Colonic mucosa (tissue), 4 donors: ENCODE measurements around the gene SARDH. TPM values are rescaled to one million over a fixed set of nuclear protein-coding genes. Genes with fewer than 3 reads are reported as not detected.
A peak's percentile ranks its signal among the peaks of the same experiment; 100 is the strongest.

Source experiments
- DNase-seq: peaks from one replicate; pipeline ENCODE4 v3.0.0-alpha.2; 2020
- H3K27ac ChIP-seq: fragments of 200-600 bp; one replicate; pipeline ENCODE4 v1.8.0; 2021
- H3K27me3 ChIP-seq: fragments of 200-600 bp; one replicate; pipeline ENCODE4 v1.8.0; 2021
- H3K36me3 ChIP-seq: fragments of 200-600 bp; one replicate; pipeline ENCODE4 v1.8.0; 2021
- H3K4me1 ChIP-seq: fragments of 200-600 bp; one replicate; pipeline ENCODE4 v1.8.0; 2021; ENCODE audit warnings: mild to moderate bottlenecking
- H3K4me3 ChIP-seq: fragments of 200-600 bp; one replicate; pipeline ENCODE4 v1.8.0; 2021
- H3K9ac ChIP-seq, 2 donors: one replicate each; pipeline ENCODE4 v1.7.0; 2013; ENCODE audit warnings: control low read depth in 2 of 2, low read depth in 2 of 2, low read length in 2 of 2
- H3K9me3 ChIP-seq: fragments of 200-600 bp; one replicate; pipeline ENCODE4 v1.8.0; 2021
- intact Hi-C: fragments of 100-400 bp; cut with DNase I; formaldehyde crosslinking; loops from one replicate; pipeline ENCODE4 v1.14.1; 2022
- total RNA-seq, 2 donors: library from RNA; stranded (reverse); fragmentation: NEBNext Ultra II Directional in 1 of 2; extraction: Animal tissue kit (Norgen Biotek cat#: 25700) in 1 of 2; gene quantifications; one replicate each; pipeline ENCODE4 v1.2.1, GENCODE V29; 2021
- TF ChIP-seq, protein P1 (sequence below): fragments of 200-600 bp; IDR thresholded peaks from one replicate; pipeline ENCODE4 v1.8.0; 2022; ENCODE audit warnings: antibody characterized with exemption, mild to moderate bottlenecking
- donor health status: healthy.
- donor health status: DM: no; HTN: no; CAD: no.
- donor health status: DM: no; HTN: no; CAD: no.

SARDH gene
- total RNA-seq, 2 donors from 2014 or later: 0.66 to 1.3 TPM

DNA sequence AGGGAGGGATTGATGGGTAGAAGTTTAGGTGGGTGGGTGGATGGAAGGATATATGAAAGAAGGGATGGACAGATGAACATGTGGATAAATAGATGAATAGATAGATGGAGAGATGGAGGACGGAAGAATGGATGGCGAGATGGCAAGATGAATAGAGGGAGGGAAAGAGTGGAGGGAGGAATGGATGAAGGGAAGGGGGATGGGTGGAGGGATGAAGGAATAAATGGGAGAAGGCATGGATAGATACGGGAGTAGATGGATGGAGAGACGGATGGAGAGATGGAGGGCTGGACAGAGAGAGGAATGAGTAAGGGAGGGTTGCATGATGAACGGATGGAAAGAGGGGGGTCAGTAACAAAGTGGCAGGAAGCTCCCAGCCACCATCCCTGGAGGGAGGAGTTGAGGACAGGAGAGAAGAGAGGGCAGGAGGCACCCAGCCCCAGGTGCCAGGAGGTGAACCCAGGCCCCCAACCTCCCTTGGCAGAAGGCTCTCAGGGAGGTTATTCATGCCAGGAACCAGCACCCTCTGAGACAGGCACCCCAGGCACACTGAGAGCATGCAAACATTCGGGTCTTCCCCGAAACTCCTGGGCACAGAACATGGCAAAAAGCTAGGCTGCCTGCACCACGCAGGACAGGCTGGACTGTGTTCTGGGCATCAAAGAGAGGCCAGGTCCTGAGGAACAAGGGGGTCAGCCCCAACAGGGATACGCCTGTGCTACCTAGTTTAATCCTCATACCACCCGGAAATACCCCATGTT is 9.1 kb downstream of the SARDH start:
- no peak for DNase-seq
- no peak overlapping the region for H3K27ac ChIP-seq
- H3K36me3 ChIP-seq: no peaks in the 10 kb centered on the region
- no peaks in the 10 kb centered on the region for H3K4me1 ChIP-seq
- no peak overlapping the region for H3K4me3 ChIP-seq
- no peaks in the 10 kb centered on the region for H3K27me3 ChIP-seq
- H3K9me3 ChIP-seq: no peaks in the 10 kb centered on the region
- TF ChIP-seq, protein P1, sequence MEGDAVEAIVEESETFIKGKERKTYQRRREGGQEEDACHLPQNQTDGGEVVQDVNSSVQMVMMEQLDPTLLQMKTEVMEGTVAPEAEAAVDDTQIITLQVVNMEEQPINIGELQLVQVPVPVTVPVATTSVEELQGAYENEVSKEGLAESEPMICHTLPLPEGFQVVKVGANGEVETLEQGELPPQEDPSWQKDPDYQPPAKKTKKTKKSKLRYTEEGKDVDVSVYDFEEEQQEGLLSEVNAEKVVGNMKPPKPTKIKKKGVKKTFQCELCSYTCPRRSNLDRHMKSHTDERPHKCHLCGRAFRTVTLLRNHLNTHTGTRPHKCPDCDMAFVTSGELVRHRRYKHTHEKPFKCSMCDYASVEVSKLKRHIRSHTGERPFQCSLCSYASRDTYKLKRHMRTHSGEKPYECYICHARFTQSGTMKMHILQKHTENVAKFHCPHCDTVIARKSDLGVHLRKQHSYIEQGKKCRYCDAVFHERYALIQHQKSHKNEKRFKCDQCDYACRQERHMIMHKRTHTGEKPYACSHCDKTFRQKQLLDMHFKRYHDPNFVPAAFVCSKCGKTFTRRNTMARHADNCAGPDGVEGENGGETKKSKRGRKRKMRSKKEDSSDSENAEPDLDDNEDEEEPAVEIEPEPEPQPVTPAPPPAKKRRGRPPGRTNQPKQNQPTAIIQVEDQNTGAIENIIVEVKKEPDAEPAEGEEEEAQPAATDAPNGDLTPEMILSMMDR: no peak
- H3K9ac ChIP-seq: no peak overlapping the region
- intact Hi-C loops: loop anchor here (5.0 kb wide), 1 partner anchor 197 kb away; the partner anchor contains the start of gene ADAMTSL2

DNA sequence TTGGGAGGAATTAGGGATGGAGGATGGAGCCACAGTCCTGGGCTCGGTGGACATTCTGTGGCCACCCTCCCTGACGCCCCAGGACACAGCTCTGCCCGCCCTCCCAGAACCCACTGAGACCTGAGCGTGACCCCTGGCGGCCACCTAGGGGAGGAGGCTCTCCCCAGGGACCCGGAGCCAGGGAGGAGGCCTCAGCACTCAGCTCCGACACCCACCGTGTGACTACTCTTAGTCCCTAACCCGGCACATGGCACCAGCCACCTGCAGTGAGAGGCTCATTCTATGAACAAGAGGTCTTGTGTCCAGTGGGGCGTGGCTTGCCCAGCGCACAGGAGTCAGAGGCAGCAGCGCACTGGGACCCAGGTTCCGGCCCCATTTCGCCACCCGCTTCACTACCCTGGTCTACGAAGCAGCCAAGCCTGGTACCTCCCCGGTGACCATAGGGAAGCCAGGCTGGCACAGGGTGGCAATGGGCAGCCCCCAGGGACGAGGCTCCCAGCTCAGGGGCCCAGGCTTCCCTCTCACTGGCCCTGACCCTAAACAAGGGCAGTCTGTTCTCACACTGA is 10.2 kb downstream of the SARDH start:
- intact Hi-C loops: loop anchor here (5.0 kb wide), 1 partner anchor 196 kb away; the partner anchor contains the start of gene ADAMTSL2
- TF ChIP-seq, protein P1: no peak
- no peak for DNase-seq

DNA sequence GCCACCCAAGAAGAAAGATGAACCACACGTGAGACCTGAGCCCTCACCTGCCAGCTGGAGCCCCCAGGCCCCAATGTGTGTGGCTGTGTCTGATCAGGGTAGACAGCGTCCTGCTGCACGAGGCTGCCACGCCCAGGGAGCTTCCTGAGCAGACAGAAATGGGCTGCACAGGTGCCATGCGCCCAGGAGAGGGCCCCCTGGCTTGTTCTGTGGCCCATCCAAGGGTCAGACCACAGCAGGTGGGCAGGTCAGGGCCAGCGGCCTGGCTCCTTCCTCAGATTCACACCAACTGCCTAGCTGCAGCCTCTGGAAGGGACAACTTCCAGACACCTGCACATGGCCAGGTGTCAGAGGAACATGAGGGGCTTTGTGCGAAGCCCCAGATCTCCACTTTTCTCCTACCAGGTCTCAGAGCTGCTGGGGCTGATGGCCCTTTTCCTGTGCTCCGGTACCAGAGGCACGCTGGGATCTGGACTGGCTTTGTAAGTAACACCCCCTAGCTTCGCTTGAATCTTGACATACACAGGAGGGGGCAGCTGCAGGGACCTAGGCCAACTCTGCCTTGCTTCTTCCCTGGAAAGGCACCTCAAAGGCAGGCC is 10.8 kb downstream of the SARDH start:
- Histone ChIP-seq H3K36me3 (no peaks in the 10 kb centered on the region), H3K27me3 (no peaks in the 10 kb centered on the region), H3K9me3 (no peaks in the 10 kb centered on the region), H3K4me3 (no peak overlapping the region), H3K4me1 (no peaks in the 10 kb centered on the region), H3K27ac (no peak overlapping the region), H3K9ac (no peak overlapping the region)
- DNase-seq: no peak
- TF ChIP-seq, protein P1: no peak
- intact Hi-C loops: loop anchor here (5.0 kb wide), 1 partner anchor 195 kb away; the partner anchor contains the start of gene ADAMTSL2

More for the DNA sequence above, 10.2 kb downstream of the SARDH start:
- no peaks in the 10 kb centered on the region for H3K4me1 ChIP-seq
- no peak overlapping the region for H3K9ac ChIP-seq
- no peaks in the 10 kb centered on the region for H3K27me3 ChIP-seq
- no peak overlapping the region for H3K4me3 ChIP-seq
- H3K36me3 ChIP-seq: no peaks in the 10 kb centered on the region
- no peaks in the 10 kb centered on the region for H3K9me3 ChIP-seq
- no peak overlapping the region for H3K27ac ChIP-seq

DNA sequence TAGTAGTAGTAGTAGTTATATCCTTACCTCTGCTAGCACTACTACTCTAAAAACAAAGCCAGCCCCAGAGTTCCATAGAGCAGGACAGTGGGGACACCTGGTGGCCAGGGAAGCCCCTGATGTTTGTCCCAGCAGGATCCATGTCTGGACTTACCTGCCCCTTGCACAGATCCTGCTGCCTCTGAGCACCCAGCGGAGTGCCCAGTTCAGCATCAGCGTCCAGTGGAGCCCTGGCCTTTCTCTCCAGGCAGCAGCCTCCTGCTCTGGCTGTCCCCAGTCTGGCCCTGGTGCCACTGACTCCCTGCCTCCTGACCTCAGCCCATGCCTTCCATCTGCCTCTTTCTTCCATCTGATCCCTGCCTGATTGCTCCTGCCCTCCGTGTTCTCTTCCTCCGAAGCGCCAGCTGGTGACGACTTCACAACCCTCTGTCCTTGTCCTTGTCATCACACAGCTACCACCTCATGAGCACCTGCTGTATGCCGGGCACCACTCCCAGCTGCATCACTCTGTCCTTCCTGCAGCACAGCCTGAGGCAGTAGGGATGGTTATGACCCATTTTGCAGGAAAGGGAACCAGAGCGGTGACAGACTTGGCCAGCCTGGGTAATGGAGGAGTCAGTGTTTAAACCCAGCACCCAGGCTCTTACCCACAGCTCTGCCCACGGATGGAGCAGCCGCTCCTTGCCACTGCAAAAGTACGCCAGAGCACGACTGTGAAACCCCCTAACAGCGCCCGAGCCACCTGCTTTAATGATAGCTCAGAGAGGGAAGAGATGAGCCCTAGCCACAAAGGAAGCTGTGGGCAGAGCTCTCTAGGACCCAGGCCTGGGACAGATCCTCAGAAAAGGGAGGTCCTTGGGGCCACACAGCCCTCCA is 11.5 kb downstream of the SARDH start:
- intact Hi-C loops: loop anchor here (5.0 kb wide), 1 partner anchor 194 kb away; the partner anchor contains the start of gene ADAMTSL2
- H3K9me3 ChIP-seq: no peaks in the 10 kb centered on the region
- no peaks in the 10 kb centered on the region for H3K36me3 ChIP-seq
- no peak overlapping the region for H3K4me3 ChIP-seq
- no peaks in the 10 kb centered on the region for H3K27me3 ChIP-seq
- TF ChIP-seq, protein P1: peak; percentile 45
- no peak overlapping the region for H3K27ac ChIP-seq
- peak; percentile 46 for DNase-seq
- no peaks in the 10 kb centered on the region for H3K4me1 ChIP-seq
- H3K9ac ChIP-seq: no peak overlapping the region

DNA sequence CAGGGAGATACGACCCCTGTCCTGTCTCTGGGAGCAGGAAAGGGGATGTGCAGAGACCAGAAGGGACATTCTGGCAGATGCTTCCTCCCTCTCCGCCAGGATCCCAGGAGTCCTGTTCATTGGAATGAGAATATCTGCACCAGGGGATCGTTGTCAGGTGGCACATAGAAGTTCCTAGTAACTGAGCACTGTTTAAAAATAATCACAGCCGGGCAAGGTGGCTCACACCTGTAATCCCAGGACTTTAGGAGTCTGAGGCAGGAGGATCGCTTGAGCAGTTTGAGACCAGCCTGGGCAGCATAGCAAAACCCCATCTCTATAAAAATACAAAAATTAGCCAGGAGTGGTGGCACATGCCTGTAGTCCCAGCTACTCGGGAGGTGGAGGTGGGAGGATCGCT is 12.3 kb downstream of the SARDH start:
- TF ChIP-seq, protein P1: no peak
- intact Hi-C loops: loop anchor here (5.0 kb wide), 1 partner anchor 194 kb away; the partner anchor contains the start of gene ADAMTSL2
- no peak for DNase-seq

More for the DNA sequence above, 12.3 kb downstream of the SARDH start:
- Histone ChIP-seq H3K36me3 (no peaks in the 10 kb centered on the region), H3K4me3 (no peak overlapping the region), H3K27me3 (no peaks in the 10 kb centered on the region), H3K27ac (no peak overlapping the region), H3K4me1 (no peaks in the 10 kb centered on the region), H3K9me3 (no peaks in the 10 kb centered on the region), H3K9ac (no peak overlapping the region)
